Stomach (tissue), 9 donors: Measurements from ENCODE around the gene ADIRF. TPM values are rescaled to one million over a fixed set of nuclear protein-coding genes. Genes with fewer than 3 reads are reported as not detected.
"Not testable (repeated sequence)": the region's sequence is repeated elsewhere in the genome, so short reads cannot be mapped to it uniquely, and the experiment has no call there.

Experiments
- DNase-seq, 2 donors: peaks; one replicate each; pipeline versions ENCODE4 v3.0.0 to v3.0.0-alpha.2; 2013 to 2019
- H3K27ac ChIP-seq, 5 donors: fragments of 200-600 bp in 4 of 5; sonication (generic) in 4 of 5; one replicate each; pipeline ENCODE4 v1.5.1; 2013 to 2019; ENCODE audit warnings: mild to moderate bottlenecking in 1 of 5, moderate library complexity in 1 of 5
- H3K27me3 ChIP-seq, 3 donors: fragments of 200-600 bp; sonication (generic); one replicate each; pipeline ENCODE4 v1.5.1; 2017 to 2019; ENCODE audit warnings: mixed run types in 1 of 3
- H3K36me3 ChIP-seq, 4 donors: fragments of 200-600 bp; sonication (generic); 1 replicate in 3 of 4; 2 replicates in 1 of 4; pipeline ENCODE4 v1.5.1; 2016 to 2019
- H3K4me1 ChIP-seq, 4 donors: fragments of 200-600 bp; sonication (generic); one replicate each; pipeline ENCODE4 v1.5.1; 2016 to 2019
- H3K4me3 ChIP-seq, 4 donors: fragments of 200-600 bp; sonication (generic) in 3 of 4; one replicate each; pipeline ENCODE4 v1.5.1; 2016 to 2019; ENCODE audit warnings: mild to moderate bottlenecking in 1 of 4
- H3K9me3 ChIP-seq, 4 donors: fragments of 200-600 bp; sonication (generic); one replicate each; pipeline ENCODE4 v1.5.1; 2016 to 2019
- WGBS, 5 donors: extraction: QIAGEN DNeasy Blood & Tissue Kit in 3 of 5; methylation state at CpG; one replicate each; pipeline versions ENCODE4 v1.1.5 to v1.1.7; 2013 to 2018; 5-methylcytosine and 5-hydroxymethylcytosine counted together
- intact Hi-C: fragments of 100-400 bp; cut with DNase I; formaldehyde crosslinking; loops from one replicate; pipeline ENCODE4 v1.15.1; 2023; ENCODE audit warnings: low total_unique reads
- polyA plus RNA-seq, 3 donors: library from polyadenylated mRNA; stranded (reverse); fragments of 200-250 nt; gene quantifications; one replicate each; pipeline ENCODE4 v1.2.3, GENCODE V29; 2013
- small RNA-seq, 4 donors: library from RNA; depleted of rRNA; stranded (forward); fragments of <200 nt; gene quantifications; one replicate each; pipeline ENCODE3, GENCODE V24; 2016
- total RNA-seq, 5 donors: library from RNA; depleted of rRNA; stranded (reverse); fragments of >200 nt; gene quantifications; one replicate each; pipeline versions ENCODE4 v1.1.0 to v1.2.3, GENCODE V29; 2014 to 2016
- donor health status: healthy with polysubstance abuse.
- donor health status: Bipolar disorder and iron deficiency.
- donor health status: healthy.

The ADIRF gene
- total and polyA plus RNA-seq, 8 donors = 1.2 to 249 (median 86.1) TPM

- H3K4me1 ChIP-seq, H3K9me3 ChIP-seq, DNase-seq, intact Hi-C loops, H3K36me3 ChIP-seq, H3K27me3 ChIP-seq, H3K27ac ChIP-seq, H3K4me3 ChIP-seq: not testable (repeated sequence)
- 86 to 92% (median 89%) methylated on average over 9 to 10 of the region's 10 CpGs for WGBS, 5 donors
Measured at GRCh38 chr10:87014986-87015716, 46.9 kb downstream of the ADIRF start.

- H3K9me3 ChIP-seq, intact Hi-C loops, H3K4me3 ChIP-seq, H3K36me3 ChIP-seq, DNase-seq, H3K4me1 ChIP-seq, H3K27me3 ChIP-seq, H3K27ac ChIP-seq: not testable (repeated sequence)
- 58 to 93% (median 81%) methylated on average over 6 of the region's 6 CpGs for WGBS, 5 donors
Measured at GRCh38 chr10:87018127-87018526, 49.8 kb downstream of the ADIRF start.

GRCh38 chr10:87019066-87019465, 50.8 kb downstream of the ADIRF start:
- 70 to 93% (median 84%) methylated on average over 4 to 6 of the region's 6 CpGs for WGBS, 5 donors
- DNase-seq, H3K27me3 ChIP-seq, H3K27ac ChIP-seq, H3K36me3 ChIP-seq, H3K4me1 ChIP-seq, H3K9me3 ChIP-seq, intact Hi-C loops, H3K4me3 ChIP-seq: not testable (repeated sequence)

GRCh38 chr10:87019504-87019903, 51.2 kb downstream of the ADIRF start:
- H3K9me3 ChIP-seq, H3K4me1 ChIP-seq, intact Hi-C loops, H3K27ac ChIP-seq, H3K27me3 ChIP-seq, DNase-seq, H3K36me3 ChIP-seq, H3K4me3 ChIP-seq: not testable (repeated sequence)
- WGBS, 5 donors = 90 to 100% (median 96%) methylated on average over 1 of the region's 1 CpG; no CpG with 5 or more reads in 1 of the 5 donors

- H3K4me1 ChIP-seq, H3K9me3 ChIP-seq, intact Hi-C loops, H3K4me3 ChIP-seq, DNase-seq, H3K36me3 ChIP-seq, H3K27me3 ChIP-seq, H3K27ac ChIP-seq: not testable (repeated sequence)
- WGBS, 5 donors = 81 to 94% (median 88%) methylated on average over 2 to 9 of the region's 9 CpGs
Measured at GRCh38 chr10:87020056-87020455, 51.8 kb downstream of the ADIRF start, which contains the start of gene FAM25A. Gene FAM25A (plus strand): TSS chr10:87020294. CDS start chr10:87020325, 31 bp downstream.

Small RNAs within 50 kb of the gene (small RNA-seq; reads per million reads assigned to genes)
- gene BMS1P3 = 0 reads per million in 4 donors
- 0 reads per million in 4 donors for gene FAM25A

Other genes starting within 250 kb of the ADIRF start
- 100 to 1,000 TPM in 1 of 5 donors, 10 to 100 TPM in 4; 18.3 to 104 (median 35.3) TPM for gene BMPR1A, start 211.9 kb upstream of the ADIRF start, total RNA-seq
- gene BMPR1A, start 211.9 kb upstream of the ADIRF start, polyA plus RNA-seq = 1 to 10 TPM; 5.8 to 6.5 (median 5.9) TPM
- gene MMRN2, start 10.9 kb upstream of the ADIRF start, total RNA-seq = 10 to 100 TPM in 3 of 5 donors, 1 to 10 TPM in 2; 1.8 to 40.0 (median 12.9) TPM
- 1 to 10 TPM in 2 of 3 donors, under 1 TPM in 1; 1.00 to 5.0 (median 3.1) TPM for gene MMRN2, start 10.9 kb upstream of the ADIRF start, polyA plus RNA-seq
- 1 to 10 TPM in 4 of 5 donors, not detected in 1; 3.8 to 7.6 (median 5.6) TPM for gene SNCG, start 9.9 kb upstream of the ADIRF start, total RNA-seq
- gene SNCG, start 9.9 kb upstream of the ADIRF start, polyA plus RNA-seq = 10 to 100 TPM; 10.9 to 59.6 (median 26.4) TPM
- gene FAM25A, start 51.8 kb downstream of the ADIRF start, total RNA-seq = not detected
- gene FAM25A, start 51.8 kb downstream of the ADIRF start, polyA plus RNA-seq = 10 to 100 TPM in 1 of 3 donors, not detected in 2; 11.9 TPM
- 100 to 1,000 TPM in 2 of 5 donors, 10 to 100 TPM in 3; 56.2 to 260 (median 71.1) TPM for gene GLUD1, start 126.4 kb downstream of the ADIRF start, total RNA-seq
- 10 to 100 TPM; 50.6 to 76.8 (median 58.0) TPM for gene GLUD1, start 126.4 kb downstream of the ADIRF start, polyA plus RNA-seq
- gene SHLD2, start 126.7 kb downstream of the ADIRF start, total RNA-seq = 10 to 100 TPM; 11.6 to 76.2 (median 39.1) TPM
- 10 to 100 TPM; 12.3 to 15.6 (median 13.4) TPM for gene SHLD2, start 126.7 kb downstream of the ADIRF start, polyA plus RNA-seq